Heart left ventricle (tissue), 16 donors: ENCODE measurements around the gene MAST4. TPM values are rescaled to one million over a fixed set of nuclear protein-coding genes. Genes with fewer than 3 reads are reported as not detected.

Experiments
- ATAC-seq, 4 donors: fragments of 200-7000 bp; cut with Tn5 transposase; one replicate each; pipeline ENCODE4 v1.9.1; 2020 to 2022; ENCODE audit warnings: moderate library complexity in 4 of 4, mild to moderate bottlenecking in 3 of 4, moderate number of reproducible peaks in 1 of 4
- DNase-seq, 5 donors: peaks; one replicate each; pipeline ENCODE4 v3.0.0-alpha.2; 2020
- H3K27ac ChIP-seq, 12 donors: fragments of 200-600 bp; sonication (generic) in 4 of 12; one replicate each; pipeline versions ENCODE4 v1.5.0 to v1.8.0; 2016 to 2022; ENCODE audit warnings: mild to moderate bottlenecking in 2 of 12
- H3K27me3 ChIP-seq, 9 donors: fragments of 200-600 bp; sonication (generic) in 2 of 9; one replicate each; pipeline versions ENCODE4 v1.5.1 to v1.8.0; 2016 to 2022; ENCODE audit warnings: mild to moderate bottlenecking in 3 of 9
- H3K36me3 ChIP-seq, 9 donors: fragments of 200-600 bp; sonication (generic) in 2 of 9; one replicate each; pipeline versions ENCODE4 v1.5.0 to v1.8.0; 2018 to 2022; ENCODE audit warnings: mild to moderate bottlenecking in 2 of 9
- H3K4me1 ChIP-seq, 12 donors: fragments of 200-600 bp; sonication (generic) in 4 of 12; one replicate each; pipeline versions ENCODE4 v1.5.0 to v1.8.0; 2016 to 2022; ENCODE audit warnings: mild to moderate bottlenecking in 3 of 12
- H3K4me3 ChIP-seq, 12 donors: fragments of 200-600 bp; sonication (generic) in 4 of 12; one replicate each; pipeline versions ENCODE4 v1.5.0 to v1.8.0; 2017 to 2022; ENCODE audit warnings: mild to moderate bottlenecking in 9 of 12, moderate library complexity in 4 of 12
- H3K9me3 ChIP-seq, 12 donors: fragments of 200-600 bp; sonication (generic) in 4 of 12; one replicate each; pipeline versions ENCODE4 v1.5.0 to v1.8.0; 2016 to 2022; ENCODE audit warnings: mild to moderate bottlenecking in 1 of 12
- POLR2A ChIP-seq, 2 donors: fragments of 450-650 bp; IDR thresholded peaks; one replicate each; pipeline ENCODE4 v1.6.1; 2017; ENCODE audit warnings: antibody characterized with exemption in 2 of 2, mild to moderate bottlenecking in 2 of 2, moderate library complexity in 2 of 2
- WGBS, 4 donors: extraction: QIAGEN DNeasy Blood & Tissue Kit in 2 of 4; methylation state at CpG; one replicate each; pipeline versions ENCODE4 v1.1.5 to v1.1.7; 2013 to 2018; 5-methylcytosine and 5-hydroxymethylcytosine counted together
- intact Hi-C, 10 donors: fragments of 100-400 bp; cut with DNase I; formaldehyde crosslinking; loops; one replicate each; pipeline versions ENCODE4 v1.11.1 to v1.14.2; 2022
- polyA plus RNA-seq, 2 donors: library from polyadenylated mRNA; stranded (reverse); fragments of 200-250 nt; gene quantifications; one replicate each; pipeline ENCODE4 v1.2.3, GENCODE V29; 2013
- total RNA-seq, 9 donors: library from RNA; depleted of rRNA in 2 of 9; stranded (reverse); fragments of >200 nt in 2 of 9; fragmentation: NEBNext Ultra II Directional in 3 of 9; extraction: Animal tissue kit (Norgen Biotek cat#: 25700) in 3 of 9; gene quantifications; one replicate each; pipeline versions ENCODE4 v1.1.0 to v1.2.4, GENCODE V29; 2016 to 2023
- TF ChIP-seq, protein P1 (sequence below), 12 donors: fragments of 200-600 bp; sonication (generic) in 4 of 12; IDR thresholded peaks; one replicate each; pipeline versions ENCODE4 v1.5.0 to v1.8.0; 2018 to 2022; ENCODE audit warnings: antibody characterized with exemption in 12 of 12, mild to moderate bottlenecking in 5 of 12
- donor health status: ischemic (EF 13 %, LVEDD 7.1; RV severe dilation, severe dysfunction).
- donor health status: healthy with polysubstance abuse.
- donor health status: DM: no; HTN: yes; CAD: no.
- donor health status: DM: no; HTN: no; CAD: no.
- donor health status: ischemic (EF 25% LVEDD 6.9; RV normal size, moderate dysfunction).
- donor health status: ischemic (EF 25% LVEDD 5.7; RV mildly dilated, moderate dysfunction).
- donor health status: healthy.
- donor health status: DM: yes; HTN: yes; CAD: no.
- donor health status: ischemic (EF 35%, LVEDD 5.7; RV mildly dilated, moderate dysfunction).
- donor health status: nonischemic (EF 11% LVEDD 7.7; RV severe dilation, severe dysfunction).
- donor health status: DM: yes; HTN: yes; CAD: no.
- donor health status: PGD.
- donor health status: ischemic (EF 29% LVEDD 5.4; RV normal size, mild dysfunction).
- donor health status: nonischemic (EF 23%, LVEDD 6.1; RV moderate dilation, normal function).

Gene MAST4
- total and polyA plus RNA-seq, 11 donors = 26.8 to 96.2 (median 68.1) TPM

DNA sequence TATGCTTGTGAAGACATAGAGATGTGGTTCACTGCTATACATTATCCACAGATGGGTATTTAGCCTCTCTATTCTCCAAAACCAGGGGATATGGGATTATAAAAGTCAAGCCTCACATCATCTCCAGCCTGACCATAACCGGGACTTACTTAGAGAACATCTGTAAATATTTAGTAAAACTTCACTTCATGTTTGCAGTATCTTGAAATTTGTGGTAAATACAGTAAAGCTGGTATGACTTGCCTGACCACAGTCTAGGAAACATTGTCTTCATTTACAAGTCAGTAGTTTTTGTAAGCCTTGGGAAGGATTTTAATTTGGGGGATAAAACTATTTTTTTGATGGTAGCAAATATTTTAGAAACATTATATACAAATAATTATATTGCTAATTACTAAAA is 64.2 kb downstream of the MAST4 start:
- no peak for ATAC-seq
- TF ChIP-seq, protein P1, sequence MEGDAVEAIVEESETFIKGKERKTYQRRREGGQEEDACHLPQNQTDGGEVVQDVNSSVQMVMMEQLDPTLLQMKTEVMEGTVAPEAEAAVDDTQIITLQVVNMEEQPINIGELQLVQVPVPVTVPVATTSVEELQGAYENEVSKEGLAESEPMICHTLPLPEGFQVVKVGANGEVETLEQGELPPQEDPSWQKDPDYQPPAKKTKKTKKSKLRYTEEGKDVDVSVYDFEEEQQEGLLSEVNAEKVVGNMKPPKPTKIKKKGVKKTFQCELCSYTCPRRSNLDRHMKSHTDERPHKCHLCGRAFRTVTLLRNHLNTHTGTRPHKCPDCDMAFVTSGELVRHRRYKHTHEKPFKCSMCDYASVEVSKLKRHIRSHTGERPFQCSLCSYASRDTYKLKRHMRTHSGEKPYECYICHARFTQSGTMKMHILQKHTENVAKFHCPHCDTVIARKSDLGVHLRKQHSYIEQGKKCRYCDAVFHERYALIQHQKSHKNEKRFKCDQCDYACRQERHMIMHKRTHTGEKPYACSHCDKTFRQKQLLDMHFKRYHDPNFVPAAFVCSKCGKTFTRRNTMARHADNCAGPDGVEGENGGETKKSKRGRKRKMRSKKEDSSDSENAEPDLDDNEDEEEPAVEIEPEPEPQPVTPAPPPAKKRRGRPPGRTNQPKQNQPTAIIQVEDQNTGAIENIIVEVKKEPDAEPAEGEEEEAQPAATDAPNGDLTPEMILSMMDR (IDR thresholded peaks at IDR 0.05) = no peak
- no peak for TF ChIP-seq POLR2A (IDR thresholded peaks at IDR 0.05)
- H3K4me3 ChIP-seq = no peak overlapping the region
- H3K36me3 ChIP-seq = no peaks in the 10 kb centered on the region
- WGBS, 4 donors = 90 to 100% (median 96%) methylated on average over 1 of the region's 1 CpG
- no peak overlapping the region for H3K27ac ChIP-seq
- H3K9me3 ChIP-seq = no peaks in the 10 kb centered on the region
- DNase-seq = no peak
- intact Hi-C loops = no loop called here
- H3K27me3 ChIP-seq = no peaks in the 10 kb centered on the region
- peaks cover 0 to 35% (median 16%) of the 10 kb centered on the region in 12 donors for H3K4me1 ChIP-seq

DNA sequence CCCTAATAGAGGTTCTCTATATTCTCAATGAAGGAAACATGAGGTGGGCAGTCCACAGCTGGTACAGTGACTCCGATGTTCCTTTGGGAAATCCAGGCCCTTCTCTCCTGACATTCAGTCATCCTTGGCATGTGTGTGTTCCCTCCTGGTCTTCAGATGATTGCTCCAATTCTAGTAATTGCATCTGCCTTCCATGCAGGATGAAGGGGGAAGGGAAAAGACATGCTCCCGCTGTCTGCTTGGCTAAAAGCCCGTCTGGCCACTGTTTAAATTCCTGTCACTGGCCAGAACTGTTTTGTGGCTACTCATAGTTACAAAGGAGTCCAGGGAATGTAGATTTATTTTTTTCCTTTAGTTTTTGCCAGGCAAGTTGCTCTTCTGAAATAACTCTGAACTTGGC is 65.0 kb downstream of the MAST4 start:
- intact Hi-C loops = no loop called here
- Histone ChIP-seq H3K4me3 (no peak overlapping the region), H3K27me3 (no peaks in the 10 kb centered on the region), H3K9me3 (no peaks in the 10 kb centered on the region), H3K4me1 (peaks cover 0 to 28% (median 11%) of the 10 kb centered on the region in 12 donors), H3K36me3 (no peaks in the 10 kb centered on the region), H3K27ac (peak overlapping the region in 6 of 12 donors; percentile 4 to 42 (median 18))
- TF ChIP-seq, protein P1 (IDR thresholded peaks at IDR 0.05) = no peak
- ATAC-seq = peak; percentile 52 to 78 (median 71)
- peak in 4 of 5 donors; percentile 44 to 69 (median 52) for DNase-seq
- 15 to 28% (median 18%) methylated on average over 3 of the region's 3 CpGs for WGBS, 4 donors

DNA sequence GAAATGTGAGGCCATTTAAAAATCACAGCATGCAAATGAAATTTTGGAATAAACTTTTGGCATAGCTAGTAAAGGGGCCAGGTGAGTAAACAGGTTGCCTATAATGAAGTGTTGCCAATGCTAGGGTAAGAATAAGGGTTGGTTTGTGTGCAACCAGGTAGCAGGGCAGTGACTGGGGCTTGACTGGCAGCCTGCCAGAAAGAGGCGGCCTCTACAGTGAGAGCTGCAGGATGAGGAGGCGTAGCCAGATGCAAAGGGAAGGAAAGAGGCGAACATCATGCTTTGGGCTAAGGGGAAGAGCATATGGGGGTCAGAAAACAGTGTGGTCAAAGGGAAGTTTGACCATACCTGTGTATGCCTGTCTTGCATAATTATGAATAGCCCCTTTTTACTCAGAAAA is 70.6 kb downstream of the MAST4 start:
- Histone ChIP-seq H3K9me3 (no peaks in the 10 kb centered on the region), H3K36me3 (no peaks in the 10 kb centered on the region), H3K4me1 (peaks cover 0 to 34% (median 6%) of the 10 kb centered on the region in 12 donors), H3K27me3 (no peaks in the 10 kb centered on the region), H3K27ac (no peak overlapping the region), H3K4me3 (no peak overlapping the region)
- 46 to 56% (median 49%) methylated on average over 3 of the region's 3 CpGs for WGBS, 4 donors
- ATAC-seq = peak in 2 of 4 donors; percentile 38 to 41
- intact Hi-C loops = no loop called here
- TF ChIP-seq POLR2A (IDR thresholded peaks at IDR 0.05) = no peak
- TF ChIP-seq, protein P1 (IDR thresholded peaks at IDR 0.05) = no peak
- DNase-seq = peak in 1 of 5 donors; percentile 45

DNA sequence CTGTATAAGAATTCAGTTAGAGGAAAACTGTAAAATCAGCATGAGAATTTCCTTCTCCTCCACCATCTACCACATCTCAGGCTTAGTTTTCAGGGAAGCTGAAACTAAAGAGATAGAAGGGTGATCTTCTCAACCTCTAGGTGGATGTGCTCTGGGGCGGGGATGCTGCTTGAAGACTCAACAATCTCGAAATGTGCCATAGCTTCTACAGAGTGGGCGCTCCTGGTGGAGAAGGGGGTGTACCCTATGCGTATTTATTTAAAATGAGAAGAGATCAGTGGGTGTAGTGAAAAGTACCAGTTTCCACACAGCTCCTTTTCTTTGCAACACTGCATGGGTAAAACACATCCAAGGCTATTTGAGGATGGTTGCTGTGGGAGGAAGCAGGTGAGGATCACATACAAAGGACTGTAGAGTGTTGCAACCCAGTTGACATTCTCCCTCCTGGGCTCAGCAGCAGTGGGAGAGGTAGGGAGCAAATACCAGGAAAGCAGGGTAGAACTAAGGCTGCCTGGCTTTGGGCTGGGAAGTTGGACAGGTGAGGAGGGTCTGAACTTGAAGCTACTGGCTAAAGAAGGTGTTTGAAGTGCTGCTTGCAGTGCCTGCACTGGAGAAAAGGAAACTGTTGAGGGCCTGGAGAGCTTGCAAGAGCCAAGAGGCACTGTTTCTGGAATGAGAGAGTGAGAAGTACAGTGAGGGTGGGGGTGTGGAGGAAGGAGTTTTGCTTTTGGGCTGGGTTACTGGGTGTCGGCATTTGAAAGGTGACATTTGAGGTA is 73.1 kb downstream of the MAST4 start:
- ATAC-seq = peak in 3 of 4 donors; percentile 28 to 49 (median 39)
- intact Hi-C loops = no loop called here
- Histone ChIP-seq H3K27ac (no peak overlapping the region), H3K4me1 (peaks cover 0 to 29% (median 6%) of the 10 kb centered on the region in 12 donors), H3K9me3 (no peaks in the 10 kb centered on the region), H3K27me3 (no peaks in the 10 kb centered on the region), H3K4me3 (no peak overlapping the region), H3K36me3 (no peaks in the 10 kb centered on the region)
- no peak for DNase-seq
- TF ChIP-seq, protein P1 (IDR thresholded peaks at IDR 0.05) = no peak
- TF ChIP-seq POLR2A (IDR thresholded peaks at IDR 0.05) = no peak
- WGBS, 4 donors = 86 to 89% (median 87%) methylated on average over 5 of the region's 5 CpGs
